ENCODE data around the gene HLA-DPB1. TPM values are rescaled to one million over a fixed set of nuclear protein-coding genes. Genes with fewer than 3 reads are reported as not detected.

The HLA-DPB1 gene
- total RNA-seq, 4 donors from 2014 or later: 10.0 to 68.0 (median 40.4) TPM

DNA sequence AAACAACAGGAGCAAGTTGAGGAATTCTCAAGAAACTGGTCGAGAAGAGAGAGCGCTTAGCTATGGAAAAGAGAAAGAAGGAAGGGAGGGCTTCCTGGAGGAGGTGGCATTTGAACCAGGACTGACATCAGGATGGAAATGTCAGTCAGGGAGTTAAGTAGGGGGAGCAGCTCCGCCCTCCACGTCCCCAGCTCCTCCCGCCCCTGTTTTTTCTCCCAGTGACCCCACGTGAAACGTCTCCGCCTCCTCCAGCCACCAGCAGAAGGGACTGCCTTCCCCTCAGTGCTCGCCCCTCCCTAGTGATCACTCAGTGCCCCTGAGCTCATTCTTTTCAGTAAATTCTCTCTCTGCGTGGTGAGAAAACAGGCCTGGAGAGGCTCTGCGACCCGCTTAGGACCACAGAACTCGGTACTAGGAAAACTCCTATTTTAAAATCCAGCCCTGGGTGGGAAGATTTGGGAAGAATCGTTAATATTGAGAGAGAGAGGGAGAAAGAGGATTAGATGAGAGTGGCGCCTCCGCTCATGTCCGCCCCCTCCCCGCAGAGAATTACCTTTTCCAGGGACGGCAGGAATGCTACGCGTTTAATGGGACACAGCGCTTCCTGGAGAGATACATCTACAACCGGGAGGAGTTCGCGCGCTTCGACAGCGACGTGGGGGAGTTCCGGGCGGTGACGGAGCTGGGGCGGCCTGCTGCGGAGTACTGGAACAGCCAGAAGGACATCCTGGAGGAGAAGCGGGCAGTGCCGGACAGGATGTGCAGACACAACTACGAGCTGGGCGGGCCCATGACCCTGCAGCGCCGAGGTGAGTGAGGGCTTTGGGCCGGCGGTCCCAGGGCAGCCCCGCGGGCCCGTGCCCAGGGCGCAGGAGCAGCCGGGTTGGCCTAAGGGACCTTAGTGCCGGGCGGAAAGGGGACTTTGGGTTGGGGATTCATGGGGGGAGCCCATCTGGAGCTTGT lies 4.6 kb downstream of the HLA-DPB1 start:
- in situ Hi-C loops (cut with MboI; ENCODE audit: low pct_ligation_motif_present in 1 of 4, low pct_unique_long_range_greater_than_20kb in 1 of 4, low sequenced_read_pairs in 3 of 4): loop anchor here in 3 of 4 donors (10.0 kb wide), 1 partner anchor 66 kb away; no protein-coding TSS in a partner anchor

DNA sequence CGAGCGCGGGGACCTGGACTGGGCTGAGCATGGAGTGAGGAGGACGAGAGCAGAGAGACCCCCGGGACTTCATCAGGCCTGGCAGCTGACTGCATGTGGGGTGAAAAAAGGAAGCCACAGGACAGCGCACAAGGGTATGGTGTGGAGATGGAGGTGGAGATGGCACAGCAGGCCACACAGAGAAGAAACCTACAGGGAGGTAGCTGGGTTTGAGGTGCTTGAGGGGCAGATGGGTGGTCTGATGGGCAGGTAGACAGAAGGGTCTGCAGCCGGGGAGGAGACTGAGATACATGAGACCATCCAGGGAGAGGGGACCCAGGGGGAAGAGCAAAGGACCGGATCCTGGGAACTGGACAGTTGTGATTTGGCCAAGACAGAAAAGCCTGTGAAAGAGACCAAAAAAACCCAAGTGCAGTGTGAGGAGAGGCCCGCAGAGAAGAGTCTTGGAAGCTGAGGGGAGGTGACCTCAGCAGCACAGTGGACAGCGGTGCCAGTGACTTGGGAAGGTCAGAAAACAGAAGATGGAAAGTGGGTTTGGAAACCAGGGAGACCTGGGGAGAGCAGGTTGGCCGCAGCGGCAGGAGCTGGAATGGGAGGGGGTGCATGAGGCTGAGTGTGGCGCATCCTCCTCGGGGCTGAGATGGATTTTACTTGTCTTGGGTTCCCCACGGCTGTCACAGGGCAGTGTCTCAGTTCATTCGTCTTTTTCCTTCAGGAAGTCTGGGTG lies 5.5 kb downstream of the HLA-DPB1 start:
- intact Hi-C loops (cut with DNase I; ENCODE audit: low total_unique reads): loop anchor here (5.0 kb wide), 1 partner anchor 69 kb away; no protein-coding TSS in a partner anchor
- in situ Hi-C loops (cut with MboI; ENCODE audit: low pct_ligation_motif_present in 1 of 4, low pct_unique_long_range_greater_than_20kb in 1 of 4, low sequenced_read_pairs in 3 of 4): loop anchor here in 3 of 4 donors (10.0 kb wide), 1 partner anchor 66 kb away; no protein-coding TSS in a partner anchor
- H3K36me3 ChIP-seq: no peaks in the 10 kb centered on the region
- no peaks in the 10 kb centered on the region for H3K9me3 ChIP-seq
- no peak for TF ChIP-seq CTCF (IDR thresholded peaks at IDR 0.05)
- TF ChIP-seq POLR2AphosphoS5 (IDR thresholded peaks at IDR 0.05): no peak
- no peak for TF ChIP-seq POLR2A (IDR thresholded peaks at IDR 0.05)
- no peak for TF ChIP-seq EP300 (IDR thresholded peaks at IDR 0.05; ENCODE audit: low read depth)
- H3K27me3 ChIP-seq: peaks cover 13% of the 10 kb centered on the region
- peaks cover 0 to 19% (median 7%) of the 10 kb centered on the region in 4 donors for H3K4me1 ChIP-seq
- H3K4me3 ChIP-seq: peak overlapping the region; percentile 19 to 49 (median 40)
- H3K27ac ChIP-seq: peak overlapping the region; percentile 79 to 87 (median 83)
- 67 to 75% methylated on average over 7 to 16 of the region's 16 CpGs for WGBS, 2 donors (ENCODE audit: low coverage in 1 of 2)
- DNase-seq: no peak

More for the DNA sequence above, 4.6 kb downstream of the HLA-DPB1 start:
- peak overlapping the region; percentile 19 to 49 (median 40) for H3K4me3 ChIP-seq
- WGBS, 2 donors (ENCODE audit: low coverage in 1 of 2): 39 to 56% methylated on average over 2 to 48 of the region's 49 CpGs
- intact Hi-C loops (cut with DNase I; ENCODE audit: low total_unique reads): loop anchor here (5.0 kb wide), 1 partner anchor 68 kb away; no protein-coding TSS in a partner anchor
- H3K4me1 ChIP-seq: peaks cover 0 to 19% (median 7%) of the 10 kb centered on the region in 4 donors
- peak overlapping the region; percentile 79 to 87 (median 83) for H3K27ac ChIP-seq
- H3K36me3 ChIP-seq: no peaks in the 10 kb centered on the region
- peak; percentile 55 for DNase-seq
- H3K9me3 ChIP-seq: no peaks in the 10 kb centered on the region
- TF ChIP-seq POLR2AphosphoS5 (IDR thresholded peaks at IDR 0.05) (peak in 2 of 3 donors; percentile 33 to 59), EP300 (IDR thresholded peaks at IDR 0.05; ENCODE audit: low read depth) (no peak), POLR2A (IDR thresholded peaks at IDR 0.05) (peak; percentile 30)
- peaks cover 13% of the 10 kb centered on the region for H3K27me3 ChIP-seq

DNA sequence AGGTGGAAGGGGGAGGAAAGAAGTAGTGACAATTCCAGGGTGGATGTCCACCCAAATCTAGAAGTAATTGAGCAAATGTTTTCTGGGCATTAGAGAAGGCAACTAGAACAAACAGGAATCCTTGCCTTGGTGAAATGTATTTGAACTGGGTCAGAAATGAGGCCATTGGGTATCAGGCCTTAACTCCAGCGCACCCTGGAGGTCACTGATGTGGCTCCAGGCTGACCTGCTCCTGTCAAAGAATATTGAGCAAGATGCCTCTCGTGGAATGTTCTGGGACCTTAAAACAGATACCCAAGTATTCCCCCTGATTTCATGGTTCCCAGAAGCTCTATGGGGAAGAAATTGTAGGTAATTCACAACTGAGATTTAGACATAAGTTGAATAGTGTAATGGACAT lies 6.9 kb downstream of the HLA-DPB1 start:
- H3K36me3 ChIP-seq: no peaks in the 10 kb centered on the region
- no peak for TF ChIP-seq POLR2AphosphoS5 (IDR thresholded peaks at IDR 0.05)
- TF ChIP-seq CTCF (IDR thresholded peaks at IDR 0.05): peak in 3 of 5 experiments; percentile 26 to 56 (median 51)
- peaks cover 0 to 19% (median 7%) of the 10 kb centered on the region in 4 donors for H3K4me1 ChIP-seq
- H3K27me3 ChIP-seq: peaks cover 13% of the 10 kb centered on the region
- in situ Hi-C loops (cut with MboI; ENCODE audit: low pct_ligation_motif_present in 1 of 4, low pct_unique_long_range_greater_than_20kb in 1 of 4, low sequenced_read_pairs in 3 of 4): loop anchor here in 3 of 4 donors (10.0 kb wide), 1 partner anchor 68 kb away; no protein-coding TSS in a partner anchor
- 25 to 78% methylated on average over 2 of the region's 2 CpGs for WGBS, 2 donors (ENCODE audit: low coverage in 1 of 2)
- intact Hi-C loops (cut with DNase I; ENCODE audit: low total_unique reads): loop anchor here (5.0 kb wide), 1 partner anchor 70 kb away; no protein-coding TSS in a partner anchor
- peak overlapping the region in 1 of 4 donors; percentile 17 for H3K27ac ChIP-seq
- DNase-seq: peak; percentile 35
- no peak overlapping the region for H3K4me3 ChIP-seq
- H3K9me3 ChIP-seq: no peaks in the 10 kb centered on the region

DNA sequence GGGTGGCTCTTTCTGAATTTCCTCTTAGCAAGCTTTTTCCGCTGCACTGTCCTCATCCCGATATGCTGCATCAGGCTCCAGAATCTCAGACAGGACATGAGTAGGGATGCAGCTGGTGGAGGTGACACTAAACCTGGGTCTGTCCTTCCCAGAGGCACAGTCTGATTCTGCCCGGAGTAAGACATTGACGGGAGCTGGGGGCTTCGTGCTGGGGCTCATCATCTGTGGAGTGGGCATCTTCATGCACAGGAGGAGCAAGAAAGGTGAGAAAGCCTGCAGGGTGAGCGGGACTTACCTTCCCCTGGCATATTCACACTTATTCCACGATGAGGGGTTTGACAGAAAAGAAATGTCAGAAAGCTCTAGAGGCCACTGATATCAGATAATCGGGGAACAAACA lies 9.8 kb downstream of the HLA-DPB1 start:
- Histone ChIP-seq H3K27me3 (peaks cover 2% of the 10 kb centered on the region), H3K27ac (no peak overlapping the region), H3K9me3 (no peaks in the 10 kb centered on the region), H3K4me3 (no peak overlapping the region), H3K4me1 (peaks cover 0 to 14% (median 7%) of the 10 kb centered on the region in 4 donors), H3K36me3 (no peaks in the 10 kb centered on the region)
- TF ChIP-seq POLR2A (IDR thresholded peaks at IDR 0.05): no peak
- no peak for TF ChIP-seq EP300 (IDR thresholded peaks at IDR 0.05; ENCODE audit: low read depth)
- TF ChIP-seq CTCF (IDR thresholded peaks at IDR 0.05): no peak
- no peak for TF ChIP-seq POLR2AphosphoS5 (IDR thresholded peaks at IDR 0.05)
- intact Hi-C loops (cut with DNase I; ENCODE audit: low total_unique reads): no loop called here
- DNase-seq: no peak
- in situ Hi-C loops (cut with MboI; ENCODE audit: low pct_ligation_motif_present in 1 of 4, low pct_unique_long_range_greater_than_20kb in 1 of 4, low sequenced_read_pairs in 3 of 4): loop anchor here in 3 of 4 donors (10.0 kb wide), 1 partner anchor 71 kb away; no protein-coding TSS in a partner anchor
- WGBS, 2 donors (ENCODE audit: low coverage in 1 of 2): 74 to 86% methylated on average over 3 to 8 of the region's 8 CpGs
